HG02571 (cell line): ENCODE measurements around the gene GATA1.
"Not testable (repeated sequence)": the region's sequence is repeated elsewhere in the genome, so short reads cannot be mapped to it uniquely, and the experiment has no call there.

Source experiments
- ATAC-seq: cut with Tn5 transposase; IDR thresholded peaks from one replicate; pipeline ENCODE4 v1.9.1; 2021; ENCODE audit warnings: mild to moderate bottlenecking, moderate library complexity; ENCODE audit not compliant: unreplicated experiment

The GATA1 gene

DNA sequence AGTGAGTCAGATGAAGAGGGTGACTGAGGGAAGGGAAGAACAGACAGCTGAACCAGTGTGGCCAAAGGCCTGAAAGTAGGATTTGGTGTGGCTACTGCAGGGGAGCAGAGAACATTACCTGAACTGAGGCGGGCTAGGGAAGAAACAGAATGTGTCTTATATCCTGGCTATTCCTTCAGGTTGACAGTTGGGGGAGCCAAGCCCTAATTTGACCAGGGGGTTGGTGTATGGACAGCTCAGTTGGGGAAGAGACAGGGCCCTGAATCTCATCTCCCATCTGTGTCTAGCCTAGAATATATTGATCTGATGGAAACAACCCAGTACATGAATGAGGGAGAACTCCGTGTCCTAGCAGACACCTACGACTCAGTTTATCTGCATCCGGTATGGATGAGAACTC lies 19.7 kb downstream of the GATA1 start:
- no peak for ATAC-seq

DNA sequence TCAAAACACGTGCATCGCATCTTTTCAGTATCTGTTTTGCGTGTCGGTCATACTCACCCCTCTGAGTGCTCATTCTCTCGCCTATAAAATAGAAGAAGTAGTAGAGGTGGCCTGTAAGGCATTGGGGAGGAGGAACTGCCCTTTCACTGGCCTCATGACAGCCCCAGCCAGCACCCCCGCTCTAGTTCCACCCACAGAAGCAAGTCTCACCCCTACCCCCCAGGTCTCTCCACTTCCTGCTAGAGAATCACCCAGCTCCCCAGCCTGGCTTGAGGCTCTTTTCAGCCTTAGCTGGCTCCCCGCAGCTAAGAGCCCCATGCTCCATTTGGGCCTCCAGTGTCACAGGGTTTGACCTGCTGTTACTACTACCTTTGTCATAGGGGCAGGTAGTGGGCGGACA lies 27.3 kb downstream of the GATA1 start:
- ATAC-seq: no peak

DNA sequence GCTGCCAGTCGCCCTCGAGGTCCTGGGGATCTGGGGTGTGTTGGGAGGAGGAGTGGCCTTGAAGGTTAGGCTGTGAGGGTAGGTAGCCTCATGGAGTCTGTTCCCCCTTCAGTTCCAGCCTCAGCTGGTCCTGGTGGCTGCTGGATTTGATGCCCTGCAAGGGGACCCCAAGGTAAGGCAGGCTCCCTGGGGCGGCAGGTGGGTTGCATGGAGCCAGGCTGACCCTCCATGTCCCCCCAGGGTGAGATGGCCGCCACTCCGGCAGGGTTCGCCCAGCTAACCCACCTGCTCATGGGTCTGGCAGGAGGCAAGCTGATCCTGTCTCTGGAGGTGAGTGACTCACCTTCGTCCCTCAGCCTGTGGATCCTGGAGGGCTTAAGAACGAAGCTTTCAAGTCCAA lies 28.3 kb downstream of the GATA1 start:
- ATAC-seq: no peak

DNA sequence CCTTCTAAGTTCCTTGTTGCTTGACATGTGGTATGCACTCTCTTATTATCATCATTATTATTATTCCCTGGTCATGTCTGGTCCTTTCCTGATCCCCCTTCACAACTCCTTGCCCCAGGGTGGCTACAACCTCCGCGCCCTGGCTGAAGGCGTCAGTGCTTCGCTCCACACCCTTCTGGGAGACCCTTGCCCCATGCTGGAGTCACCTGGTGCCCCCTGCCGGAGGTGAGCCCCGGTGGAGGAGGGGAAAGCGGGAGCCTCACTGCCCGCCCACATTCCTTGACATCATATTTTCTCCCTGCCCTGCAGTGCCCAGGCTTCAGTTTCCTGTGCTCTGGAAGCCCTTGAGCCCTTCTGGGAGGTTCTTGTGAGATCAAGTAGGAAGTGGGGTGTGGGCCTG lies 28.9 kb downstream of the GATA1 start:
- ATAC-seq: no peak

DNA sequence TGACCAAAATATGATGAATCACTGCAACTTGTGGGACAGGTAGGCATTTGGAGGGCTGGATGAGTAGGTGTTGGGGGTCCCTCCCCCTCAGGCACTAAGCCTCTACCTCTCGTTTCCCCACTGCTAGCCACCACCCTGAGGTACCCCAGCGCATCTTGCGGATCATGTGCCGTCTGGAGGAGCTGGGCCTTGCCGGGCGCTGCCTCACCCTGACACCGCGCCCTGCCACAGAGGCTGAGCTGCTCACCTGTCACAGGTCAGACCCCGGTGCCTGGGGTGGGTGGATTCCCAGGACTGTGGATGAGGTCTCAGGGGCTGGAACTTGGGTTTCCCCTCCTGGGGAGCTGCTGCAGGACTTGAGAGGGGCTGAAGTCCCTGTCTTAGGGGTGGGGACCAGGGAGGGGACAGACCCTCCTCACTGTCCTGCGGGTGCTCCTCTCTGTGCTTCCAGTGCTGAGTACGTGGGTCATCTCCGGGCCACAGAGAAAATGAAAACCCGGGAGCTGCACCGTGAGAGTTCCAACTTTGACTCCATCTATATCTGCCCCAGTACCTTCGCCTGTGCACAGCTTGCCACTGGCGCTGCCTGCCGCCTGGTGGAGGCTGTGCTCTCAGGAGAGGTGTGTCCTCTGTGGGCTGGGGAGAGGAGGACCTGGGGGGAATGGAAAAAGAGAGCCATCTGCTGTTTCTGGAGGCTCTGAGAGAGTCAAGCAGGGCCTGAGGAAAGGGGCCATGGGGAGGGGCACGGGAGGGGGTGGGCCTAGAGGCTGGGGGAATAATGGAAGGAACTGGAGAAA lies 29.8 kb downstream of the GATA1 start:
- no peak for ATAC-seq

DNA sequence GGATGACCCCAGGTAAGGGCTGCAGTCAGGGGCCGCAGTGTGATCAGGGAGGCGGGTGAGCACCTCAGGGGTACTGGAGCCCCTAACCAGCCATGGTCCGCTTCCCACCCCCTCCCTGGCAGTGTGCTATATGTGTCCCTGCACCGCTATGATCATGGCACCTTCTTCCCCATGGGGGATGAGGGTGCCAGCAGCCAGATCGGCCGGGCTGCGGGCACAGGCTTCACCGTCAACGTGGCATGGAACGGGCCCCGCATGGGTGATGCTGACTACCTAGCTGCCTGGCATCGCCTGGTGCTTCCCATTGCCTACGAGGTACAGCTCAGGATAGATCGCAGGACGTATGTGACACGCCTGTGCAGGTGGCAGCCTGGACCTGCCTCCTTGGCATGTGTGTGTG lies 31.7 kb downstream of the GATA1 start:
- ATAC-seq: no peak

DNA sequence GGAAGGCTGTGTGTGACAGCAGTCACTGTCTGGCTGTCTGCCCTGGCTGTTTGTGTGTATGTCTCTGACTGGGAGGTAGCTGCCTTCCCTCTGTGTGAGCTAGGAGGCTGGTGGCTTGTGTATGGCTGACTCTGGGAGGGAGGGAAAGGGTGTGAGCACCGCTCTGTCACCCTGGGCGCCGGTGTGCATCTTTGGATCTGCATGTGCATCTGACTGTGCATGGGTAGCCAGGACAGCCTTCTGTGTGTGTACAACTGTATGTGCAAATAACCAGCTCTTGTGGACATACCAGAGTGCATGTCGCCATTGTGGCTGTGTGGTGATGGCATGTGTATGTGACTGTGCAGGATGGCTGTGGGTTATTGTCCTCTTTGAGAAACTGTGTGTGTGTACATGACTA lies 32.5 kb downstream of the GATA1 start:
- no peak for ATAC-seq

DNA sequence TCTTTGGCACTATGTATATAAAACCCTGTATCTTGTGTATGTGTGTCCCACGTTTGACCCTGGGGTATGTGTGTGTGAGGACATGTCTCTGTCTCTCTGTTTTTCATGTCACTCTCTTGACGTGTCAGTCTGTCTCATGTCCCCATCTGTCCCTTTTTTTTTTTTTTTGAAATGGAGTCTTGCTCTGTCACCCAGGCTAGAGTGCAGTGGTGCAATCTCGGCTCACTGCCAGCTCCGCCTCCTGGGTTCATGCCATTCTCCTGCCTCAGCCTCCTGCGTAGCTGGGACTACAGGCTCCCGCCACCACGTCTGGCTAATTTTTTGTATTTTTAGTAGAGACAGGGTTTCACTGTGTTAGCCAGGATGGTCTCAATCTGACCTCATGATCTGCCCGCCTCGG lies 33.0 kb downstream of the GATA1 start:
- ATAC-seq: not testable (repeated sequence)

DNA sequence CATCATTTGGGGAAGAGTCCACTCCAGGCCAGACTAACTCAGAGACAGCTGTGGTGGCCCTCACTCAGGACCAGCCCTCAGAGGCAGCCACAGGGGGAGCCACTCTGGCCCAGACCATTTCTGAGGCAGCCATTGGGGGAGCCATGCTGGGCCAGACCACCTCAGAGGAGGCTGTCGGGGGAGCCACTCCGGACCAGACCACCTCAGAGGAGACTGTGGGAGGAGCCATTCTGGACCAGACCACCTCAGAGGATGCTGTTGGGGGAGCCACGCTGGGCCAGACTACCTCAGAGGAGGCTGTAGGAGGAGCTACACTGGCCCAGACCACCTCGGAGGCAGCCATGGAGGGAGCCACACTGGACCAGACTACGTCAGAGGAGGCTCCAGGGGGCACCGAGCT lies 36.7 kb downstream of the GATA1 start:
- ATAC-seq: no peak

DNA sequence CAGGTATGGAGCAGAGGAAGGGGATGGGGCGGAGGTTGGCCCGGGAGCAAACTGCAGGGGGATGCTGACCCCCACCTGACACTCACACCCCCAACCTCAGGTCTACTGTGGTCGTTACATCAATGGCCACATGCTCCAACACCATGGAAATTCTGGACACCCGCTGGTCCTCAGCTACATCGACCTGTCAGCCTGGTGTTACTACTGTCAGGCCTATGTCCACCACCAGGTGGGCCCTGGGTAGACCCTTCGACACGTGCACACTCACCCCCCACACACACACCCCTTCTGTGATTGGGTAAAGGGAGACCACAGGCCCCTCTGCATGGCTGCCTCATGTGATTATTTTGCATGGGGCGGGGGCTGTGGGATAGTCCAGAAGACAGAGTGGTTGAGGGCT lies 37.7 kb downstream of the GATA1 start:
- ATAC-seq: no peak

DNA sequence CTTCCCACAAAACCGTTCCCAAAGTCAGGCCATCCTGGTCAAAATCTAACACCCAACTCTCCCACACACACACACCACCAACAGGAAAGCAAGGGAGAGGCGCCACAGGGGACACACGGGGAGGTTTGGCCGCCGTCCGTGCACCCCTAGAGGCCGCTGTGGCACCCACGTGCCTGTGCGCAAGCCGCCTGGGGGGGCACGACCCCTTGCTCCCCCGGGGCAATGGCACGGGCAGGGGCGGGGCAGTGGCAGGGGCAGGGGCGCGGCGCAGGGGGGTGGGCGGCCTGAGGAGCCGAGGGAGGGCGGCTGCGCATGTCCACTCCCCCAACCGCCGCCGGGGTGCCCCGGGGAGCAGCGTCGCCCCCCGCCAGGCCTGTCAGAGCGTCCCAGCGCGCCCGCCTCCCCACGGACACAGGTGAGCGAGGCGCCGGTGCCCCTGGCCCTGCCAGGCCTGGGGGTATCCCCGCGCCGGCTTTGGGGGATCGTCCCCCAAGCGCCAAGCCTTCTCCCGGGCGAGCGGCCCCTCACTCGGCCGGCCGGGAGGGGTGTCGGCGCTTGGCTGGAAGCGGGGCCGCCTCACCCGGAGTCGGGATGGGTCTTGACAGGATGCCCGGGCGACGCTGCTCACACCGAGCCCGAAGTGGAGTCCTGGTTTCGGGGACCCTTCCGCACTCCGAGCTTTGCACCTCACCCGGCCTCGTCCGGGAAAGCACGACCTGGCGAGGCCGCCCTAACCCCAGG lies 39.9 kb downstream of the GATA1 start, which contains the start of gene ERAS:
Gene ERAS, plus strand, starts transcription at position 379 of the 741 bp plus-strand sequence. CDS start 2,611 bp downstream, outside the sequence.
- no peak for ATAC-seq

DNA sequence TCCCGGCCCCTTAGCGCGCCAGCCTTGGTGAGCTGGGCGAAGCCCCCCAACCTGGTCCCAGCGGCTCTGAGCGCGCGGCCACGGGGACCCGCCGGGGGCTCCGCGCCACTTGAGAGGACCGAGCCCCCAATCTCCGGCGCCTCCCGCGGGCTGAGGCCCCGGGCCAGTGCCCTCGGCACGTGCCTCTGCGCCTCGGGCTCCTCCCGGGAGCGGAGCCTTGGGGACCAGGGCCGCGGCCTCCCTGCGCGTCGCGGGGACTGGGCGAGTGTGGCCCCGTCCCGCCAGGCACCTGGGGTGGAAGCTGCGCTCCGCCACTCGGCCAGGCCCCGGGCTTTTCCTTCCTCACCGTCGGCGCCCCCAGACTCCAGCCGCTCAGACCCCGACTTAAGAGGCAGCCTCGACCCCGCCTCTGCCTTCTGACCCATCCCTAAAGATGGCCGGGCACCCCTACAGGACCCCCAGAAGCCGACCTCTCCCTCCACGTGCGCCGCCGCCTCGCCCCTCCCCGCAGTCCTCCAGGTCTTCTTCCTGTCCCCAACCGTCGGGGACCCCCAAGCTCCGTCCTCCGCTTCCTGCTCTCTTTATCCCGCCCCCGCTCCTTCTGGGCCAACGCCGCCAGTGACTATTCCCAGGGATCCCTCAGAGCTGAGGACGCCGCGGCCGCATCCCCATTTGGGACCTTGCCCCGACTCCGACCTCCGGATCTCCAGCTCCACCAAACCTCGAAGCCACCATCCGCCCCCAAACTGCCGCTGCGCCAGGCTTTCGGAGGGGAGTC lies 40.7 kb downstream of the GATA1 start:
- ATAC-seq: no peak

DNA sequence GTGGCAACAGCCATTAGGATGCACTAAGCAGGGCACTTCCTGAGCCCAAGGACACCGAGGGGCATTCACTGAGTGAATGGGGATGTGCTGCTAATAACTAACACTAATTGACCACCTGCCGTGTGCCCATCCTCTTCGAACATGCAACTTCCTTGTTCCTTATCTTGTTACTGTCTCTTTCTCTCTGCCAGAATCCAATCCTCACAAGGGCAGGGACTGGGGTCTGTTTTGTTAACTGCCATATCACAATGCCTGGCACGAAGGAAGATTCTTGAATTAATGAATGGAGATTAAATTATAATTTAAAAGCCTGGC lies 41.2 kb downstream of the GATA1 start:
- ATAC-seq: no peak

DNA sequence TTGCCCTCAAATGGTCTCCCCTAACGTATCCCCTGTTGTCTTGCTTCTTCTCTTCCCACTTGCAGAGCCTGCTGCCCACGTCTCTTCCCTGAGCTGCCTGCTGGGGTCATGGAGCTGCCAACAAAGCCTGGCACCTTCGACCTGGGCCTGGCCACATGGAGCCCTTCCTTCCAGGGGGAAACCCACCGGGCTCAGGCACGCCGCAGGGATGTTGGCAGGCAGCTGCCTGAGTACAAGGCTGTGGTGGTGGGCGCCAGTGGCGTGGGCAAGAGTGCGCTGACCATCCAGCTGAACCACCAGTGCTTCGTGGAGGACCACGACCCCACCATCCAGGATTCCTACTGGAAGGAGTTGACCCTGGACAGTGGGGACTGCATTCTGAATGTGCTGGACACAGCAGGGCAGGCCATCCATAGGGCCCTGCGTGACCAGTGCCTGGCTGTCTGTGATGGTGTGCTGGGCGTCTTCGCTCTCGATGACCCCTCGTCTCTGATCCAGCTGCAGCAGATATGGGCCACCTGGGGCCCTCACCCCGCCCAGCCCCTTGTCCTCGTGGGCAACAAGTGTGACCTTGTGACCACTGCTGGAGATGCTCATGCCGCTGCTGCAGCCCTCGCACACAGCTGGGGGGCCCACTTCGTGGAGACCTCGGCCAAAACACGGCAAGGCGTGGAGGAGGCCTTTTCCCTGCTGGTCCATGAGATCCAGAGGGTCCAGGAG lies 42.8 kb downstream of the GATA1 start:
- ATAC-seq: no peak

DNA sequence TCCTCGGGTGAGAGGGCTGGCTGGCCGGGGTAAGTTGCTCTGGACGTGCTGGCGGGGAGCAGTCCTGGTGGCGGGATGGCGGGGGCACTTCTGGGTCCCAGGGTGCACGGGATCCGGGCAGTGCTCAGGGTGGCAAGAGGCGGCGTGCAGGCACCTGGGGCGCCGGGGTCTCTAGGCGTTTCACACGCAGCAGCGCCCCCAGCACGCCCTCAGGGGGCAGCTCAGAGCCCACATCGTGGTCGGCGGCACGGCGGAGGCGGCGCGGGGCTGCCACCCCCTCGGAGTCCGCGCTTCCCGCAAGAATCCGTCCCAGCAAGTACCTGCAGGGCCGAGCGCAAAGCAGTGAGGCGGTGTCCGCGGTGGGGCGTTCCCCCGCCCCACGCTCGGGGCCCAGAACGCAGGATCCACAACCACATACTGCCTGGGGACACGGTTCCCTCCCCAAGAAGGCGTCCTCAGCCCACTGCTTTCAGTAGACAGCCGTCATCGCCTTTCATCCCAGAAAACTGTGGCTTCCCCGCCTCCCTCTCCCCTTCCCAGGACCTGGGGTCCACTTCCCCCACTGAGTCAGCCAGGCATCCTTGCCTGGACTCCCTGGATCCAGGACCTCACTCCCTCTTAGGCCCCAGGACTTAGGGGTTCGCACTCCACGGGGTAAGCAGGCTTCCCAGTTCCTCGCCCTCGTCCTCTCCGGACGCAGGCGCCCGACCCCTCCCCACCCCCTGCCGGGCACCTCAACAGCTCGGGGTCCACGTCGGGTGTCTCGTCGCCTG lies 44.9 kb downstream of the GATA1 start:
- no peak for ATAC-seq

DNA sequence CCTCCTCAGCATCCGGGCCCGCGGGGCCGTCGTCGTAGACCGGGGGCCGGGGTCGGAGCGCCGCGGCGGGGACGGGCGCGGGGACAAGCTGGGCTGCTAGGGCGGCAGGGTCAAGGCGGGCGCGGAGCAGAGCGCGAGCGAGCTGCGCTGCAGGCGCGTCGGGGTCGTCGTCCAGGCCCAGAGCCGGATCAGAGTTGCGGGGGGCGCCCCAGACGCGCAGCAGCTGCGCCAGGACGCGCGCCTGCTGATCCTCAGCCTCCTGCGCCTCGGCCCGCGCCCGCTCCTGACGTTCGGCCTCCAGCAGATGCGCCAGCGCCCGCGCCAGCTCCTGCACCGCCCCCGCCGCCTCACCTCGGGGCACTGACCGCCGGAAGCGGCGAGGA lies 45.5 kb downstream of the GATA1 start:
- no peak for ATAC-seq

DNA sequence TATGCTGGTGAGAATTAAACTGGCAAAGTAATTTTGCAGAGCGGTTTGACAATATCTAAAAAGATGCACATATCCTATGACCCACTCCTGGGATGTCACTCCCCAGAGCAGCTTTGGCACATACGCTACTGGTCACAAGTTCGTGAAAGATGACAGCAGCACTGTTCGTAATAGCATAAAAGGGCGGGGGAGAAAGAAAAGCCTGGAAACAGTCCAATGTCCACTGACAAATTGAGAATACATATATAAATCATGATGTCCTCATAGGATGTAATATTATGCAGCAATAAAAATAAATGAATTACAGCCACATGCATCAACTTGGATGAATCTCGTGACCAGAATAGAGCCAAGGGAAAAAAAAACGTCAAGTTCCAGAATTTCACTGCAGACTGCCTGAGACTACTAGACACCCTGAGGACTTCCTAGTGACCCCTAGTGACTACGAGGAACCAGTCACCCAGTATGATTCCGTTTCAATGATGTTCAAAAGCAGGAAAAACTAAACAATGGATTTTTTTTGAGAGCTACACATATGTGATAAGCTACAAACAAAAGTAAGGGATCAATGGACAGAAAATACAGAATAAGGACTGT lies 47.2 kb downstream of the GATA1 start:
- ATAC-seq: no peak

DNA sequence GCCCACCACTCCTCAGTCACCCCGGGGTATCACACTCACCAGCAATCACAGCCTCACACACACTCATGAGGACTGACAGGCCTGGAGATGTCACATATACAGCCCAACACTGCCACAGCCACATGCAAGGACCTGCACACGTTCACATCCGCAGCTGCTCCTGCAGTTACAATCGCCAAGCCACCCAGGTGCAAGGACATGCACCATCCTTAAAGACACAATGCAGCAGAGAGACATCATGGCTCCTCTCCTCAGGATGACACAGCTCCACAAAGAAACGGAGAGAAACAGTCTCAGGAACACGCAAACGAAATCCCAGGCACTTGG lies 48.0 kb downstream of the GATA1 start:
- no peak for ATAC-seq

DNA sequence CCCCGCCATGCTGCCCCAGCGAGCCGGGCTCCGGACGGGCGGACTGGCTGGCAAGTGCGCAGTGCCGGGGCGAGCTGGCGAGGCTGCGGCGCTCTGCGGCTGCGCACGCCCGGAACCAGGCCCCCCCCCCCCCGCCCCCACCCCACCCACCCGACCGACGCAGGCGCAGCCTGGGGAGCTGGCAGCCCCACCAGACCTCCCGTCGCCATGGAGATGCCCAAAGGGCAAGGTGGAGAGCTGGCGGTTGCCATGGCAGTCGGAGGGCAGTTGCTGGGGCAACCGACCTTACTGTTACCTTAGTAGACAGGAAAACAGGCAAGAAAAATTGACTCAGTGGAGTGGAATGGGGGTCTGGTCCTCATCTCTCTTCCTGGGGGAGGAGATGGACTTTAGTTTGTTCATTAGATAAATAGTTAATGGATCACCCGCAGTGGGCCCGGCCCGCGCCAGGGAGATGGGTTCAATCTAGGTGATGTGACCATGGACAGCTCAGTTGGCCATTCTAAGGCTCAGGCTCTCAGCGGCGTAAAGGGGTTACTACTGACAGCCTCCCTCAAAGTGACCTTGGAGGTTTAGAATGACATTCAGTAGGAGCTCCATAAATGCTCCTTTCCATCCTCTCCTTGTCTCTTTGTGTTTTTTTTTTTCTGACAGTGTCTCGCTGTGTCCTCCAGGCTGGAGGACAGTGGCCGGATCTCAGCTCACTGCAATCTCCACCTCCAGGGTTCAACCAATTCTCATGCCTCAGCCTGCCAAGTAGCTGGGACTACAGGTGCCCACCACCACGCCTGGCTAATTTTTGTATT lies 49.3 kb downstream of the GATA1 start, which contains the start of gene PCSK1N:
Gene PCSK1N, minus strand, starts transcription at position 87 of the 806 bp plus-strand sequence. Its CDS starts 78 bp downstream, at position 9.
- no peak for ATAC-seq
